ENCODE measurements around the gene SARS1.

Gene SARS1

GRCh38 chr1:109225711-109226445 lies 12.2 kb downstream of the SARS1 start:
- Histone ChIP-seq H3K4me1 (ENCODE audit: insufficient read depth, poor library complexity, severe bottlenecking) (peaks cover 16% of the 10 kb centered on the region), H3K36me3 (ENCODE audit: low read depth) (peaks cover 88% of the 10 kb centered on the region)
- no peak for DNase-seq (ENCODE audit: low spot score)

DNA sequence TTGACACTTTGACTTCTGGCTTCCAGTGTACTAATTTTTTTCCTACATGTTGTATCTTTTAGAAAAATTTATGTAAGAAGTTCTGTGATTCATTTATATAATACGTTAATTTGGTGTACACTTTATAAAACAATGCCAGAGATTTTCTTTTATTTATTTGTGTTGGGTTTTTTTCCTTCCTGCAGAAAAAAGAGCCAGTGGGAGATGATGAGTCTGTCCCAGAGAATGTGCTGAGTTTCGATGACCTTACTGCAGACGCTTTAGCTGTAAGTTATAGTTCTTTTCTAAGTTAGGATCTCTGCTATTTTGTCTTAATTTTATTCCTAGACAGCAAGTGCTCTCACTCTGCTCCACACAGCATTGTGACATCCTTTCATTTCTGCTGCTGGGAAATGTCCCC lies 14.4 kb downstream of the SARS1 start:
- ATAC-seq (ENCODE audit: low read depth), result no peak
- H3K27ac ChIP-seq (ENCODE audit: poor library complexity, severe bottlenecking), result no peak overlapping the region
- no peaks in the 10 kb centered on the region for H3K9me3 ChIP-seq (ENCODE audit: severe bottlenecking)
- no peak overlapping the region for H3K4me3 ChIP-seq (ENCODE audit: severe bottlenecking)
- H3K27me3 ChIP-seq (ENCODE audit: insufficient read depth, poor library complexity, severe bottlenecking), result no peaks in the 10 kb centered on the region
- H3K4me1 ChIP-seq (ENCODE audit: insufficient read depth, poor library complexity, severe bottlenecking), result peaks cover 16% of the 10 kb centered on the region
- peaks cover 91% of the 10 kb centered on the region for H3K36me3 ChIP-seq (ENCODE audit: low read depth)
- TF ChIP-seq, protein P1, sequence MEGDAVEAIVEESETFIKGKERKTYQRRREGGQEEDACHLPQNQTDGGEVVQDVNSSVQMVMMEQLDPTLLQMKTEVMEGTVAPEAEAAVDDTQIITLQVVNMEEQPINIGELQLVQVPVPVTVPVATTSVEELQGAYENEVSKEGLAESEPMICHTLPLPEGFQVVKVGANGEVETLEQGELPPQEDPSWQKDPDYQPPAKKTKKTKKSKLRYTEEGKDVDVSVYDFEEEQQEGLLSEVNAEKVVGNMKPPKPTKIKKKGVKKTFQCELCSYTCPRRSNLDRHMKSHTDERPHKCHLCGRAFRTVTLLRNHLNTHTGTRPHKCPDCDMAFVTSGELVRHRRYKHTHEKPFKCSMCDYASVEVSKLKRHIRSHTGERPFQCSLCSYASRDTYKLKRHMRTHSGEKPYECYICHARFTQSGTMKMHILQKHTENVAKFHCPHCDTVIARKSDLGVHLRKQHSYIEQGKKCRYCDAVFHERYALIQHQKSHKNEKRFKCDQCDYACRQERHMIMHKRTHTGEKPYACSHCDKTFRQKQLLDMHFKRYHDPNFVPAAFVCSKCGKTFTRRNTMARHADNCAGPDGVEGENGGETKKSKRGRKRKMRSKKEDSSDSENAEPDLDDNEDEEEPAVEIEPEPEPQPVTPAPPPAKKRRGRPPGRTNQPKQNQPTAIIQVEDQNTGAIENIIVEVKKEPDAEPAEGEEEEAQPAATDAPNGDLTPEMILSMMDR (IDR thresholded peaks at IDR 0.05; ENCODE audit: poor library complexity, severe bottlenecking), result no peak
- no peak for DNase-seq (ENCODE audit: low spot score)

More at GRCh38 chr1:109225711-109226445, 12.2 kb downstream of the SARS1 start:
- H3K27ac ChIP-seq (ENCODE audit: poor library complexity, severe bottlenecking), result peak overlapping the region; percentile 74
- no peaks in the 10 kb centered on the region for H3K27me3 ChIP-seq (ENCODE audit: insufficient read depth, poor library complexity, severe bottlenecking)
- peak; percentile 95 for ATAC-seq (ENCODE audit: low read depth)
- TF ChIP-seq, protein P1 (IDR thresholded peaks at IDR 0.05; ENCODE audit: poor library complexity, severe bottlenecking), result no peak
- H3K9me3 ChIP-seq (ENCODE audit: severe bottlenecking), result no peaks in the 10 kb centered on the region
- H3K4me3 ChIP-seq (ENCODE audit: severe bottlenecking), result no peak overlapping the region

GRCh38 chr1:109229531-109230127 lies 15.9 kb downstream of the SARS1 start:
- TF ChIP-seq, protein P1 (IDR thresholded peaks at IDR 0.05; ENCODE audit: poor library complexity, severe bottlenecking), result no peak
- Histone ChIP-seq H3K4me3 (ENCODE audit: severe bottlenecking) (no peak overlapping the region), H3K27ac (ENCODE audit: poor library complexity, severe bottlenecking) (no peak overlapping the region), H3K4me1 (ENCODE audit: insufficient read depth, poor library complexity, severe bottlenecking) (peaks cover 16% of the 10 kb centered on the region), H3K27me3 (ENCODE audit: insufficient read depth, poor library complexity, severe bottlenecking) (no peaks in the 10 kb centered on the region), H3K9me3 (ENCODE audit: severe bottlenecking) (no peaks in the 10 kb centered on the region), H3K36me3 (ENCODE audit: low read depth) (peaks cover 90% of the 10 kb centered on the region)
- ATAC-seq (ENCODE audit: low read depth) (no peak), DNase-seq (ENCODE audit: low spot score) (no peak)

DNA sequence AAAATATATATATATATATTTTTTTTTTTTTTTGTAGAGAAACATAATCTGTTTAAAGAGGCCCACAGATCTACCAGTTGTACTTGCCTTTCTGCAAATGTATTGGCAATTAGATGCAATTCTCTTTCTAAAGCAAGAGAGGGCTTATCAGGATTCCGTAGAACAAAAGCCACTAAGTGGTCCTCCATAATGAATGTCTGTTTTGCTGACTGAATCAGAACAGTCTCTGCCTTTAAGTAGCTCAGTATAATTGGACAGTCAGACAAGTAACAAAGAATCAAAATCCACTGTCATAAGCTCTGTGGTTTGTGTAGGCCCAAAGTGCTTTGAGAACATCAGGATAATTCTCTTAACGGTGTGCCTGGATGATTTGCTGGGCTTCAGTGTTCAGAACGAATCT lies 17.3 kb downstream of the SARS1 start:
- H3K36me3 ChIP-seq (ENCODE audit: low read depth), result peaks cover 94% of the 10 kb centered on the region
- TF ChIP-seq, protein P1 (IDR thresholded peaks at IDR 0.05; ENCODE audit: poor library complexity, severe bottlenecking), result no peak
- ATAC-seq (ENCODE audit: low read depth), result no peak
- H3K27me3 ChIP-seq (ENCODE audit: insufficient read depth, poor library complexity, severe bottlenecking), result no peaks in the 10 kb centered on the region
- no peak overlapping the region for H3K4me3 ChIP-seq (ENCODE audit: severe bottlenecking)
- H3K4me1 ChIP-seq (ENCODE audit: insufficient read depth, poor library complexity, severe bottlenecking), result peaks cover 4% of the 10 kb centered on the region
- H3K27ac ChIP-seq (ENCODE audit: poor library complexity, severe bottlenecking), result no peak overlapping the region
- DNase-seq (ENCODE audit: low spot score), result no peak
- H3K9me3 ChIP-seq (ENCODE audit: severe bottlenecking), result no peaks in the 10 kb centered on the region

DNA sequence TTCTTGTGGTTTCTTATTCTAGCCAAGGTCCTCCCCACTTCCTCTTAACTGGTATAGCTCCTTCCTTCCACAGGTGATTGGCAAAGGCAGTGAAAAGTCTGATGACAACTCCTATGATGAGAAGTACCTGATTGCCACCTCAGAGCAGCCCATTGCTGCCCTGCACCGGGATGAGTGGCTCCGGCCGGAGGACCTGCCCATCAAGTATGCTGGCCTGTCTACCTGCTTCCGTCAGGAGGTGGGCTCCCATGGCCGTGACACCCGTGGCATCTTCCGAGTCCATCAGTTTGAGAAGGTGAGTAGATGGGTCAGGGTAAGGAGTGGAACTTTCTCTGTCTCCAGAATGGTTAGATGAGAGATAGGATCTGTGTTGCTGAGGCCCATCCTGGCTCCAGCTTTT lies 21.4 kb downstream of the SARS1 start:
- TF ChIP-seq, protein P1 (IDR thresholded peaks at IDR 0.05; ENCODE audit: poor library complexity, severe bottlenecking), result no peak
- Histone ChIP-seq H3K9me3 (ENCODE audit: severe bottlenecking) (no peaks in the 10 kb centered on the region), H3K4me3 (ENCODE audit: severe bottlenecking) (no peak overlapping the region), H3K36me3 (ENCODE audit: low read depth) (peaks cover 90% of the 10 kb centered on the region), H3K4me1 (ENCODE audit: insufficient read depth, poor library complexity, severe bottlenecking) (peaks cover 10% of the 10 kb centered on the region), H3K27me3 (ENCODE audit: insufficient read depth, poor library complexity, severe bottlenecking) (no peaks in the 10 kb centered on the region), H3K27ac (ENCODE audit: poor library complexity, severe bottlenecking) (no peak overlapping the region)
- DNase-seq (ENCODE audit: low spot score) (no peak), ATAC-seq (ENCODE audit: low read depth) (no peak)
